ENCODE data around the gene JPT2. TPM values are rescaled to one million over a fixed set of nuclear protein-coding genes. Genes with fewer than 3 reads are reported as not detected.

The JPT2 gene
- total and polyA plus RNA-seq, 10 of the 15 experiments (the other 5 are each of a cell fraction or from before 2014, with no cell fraction given) = 11.7 to 78.4 (median 48.4) TPM

DNA sequence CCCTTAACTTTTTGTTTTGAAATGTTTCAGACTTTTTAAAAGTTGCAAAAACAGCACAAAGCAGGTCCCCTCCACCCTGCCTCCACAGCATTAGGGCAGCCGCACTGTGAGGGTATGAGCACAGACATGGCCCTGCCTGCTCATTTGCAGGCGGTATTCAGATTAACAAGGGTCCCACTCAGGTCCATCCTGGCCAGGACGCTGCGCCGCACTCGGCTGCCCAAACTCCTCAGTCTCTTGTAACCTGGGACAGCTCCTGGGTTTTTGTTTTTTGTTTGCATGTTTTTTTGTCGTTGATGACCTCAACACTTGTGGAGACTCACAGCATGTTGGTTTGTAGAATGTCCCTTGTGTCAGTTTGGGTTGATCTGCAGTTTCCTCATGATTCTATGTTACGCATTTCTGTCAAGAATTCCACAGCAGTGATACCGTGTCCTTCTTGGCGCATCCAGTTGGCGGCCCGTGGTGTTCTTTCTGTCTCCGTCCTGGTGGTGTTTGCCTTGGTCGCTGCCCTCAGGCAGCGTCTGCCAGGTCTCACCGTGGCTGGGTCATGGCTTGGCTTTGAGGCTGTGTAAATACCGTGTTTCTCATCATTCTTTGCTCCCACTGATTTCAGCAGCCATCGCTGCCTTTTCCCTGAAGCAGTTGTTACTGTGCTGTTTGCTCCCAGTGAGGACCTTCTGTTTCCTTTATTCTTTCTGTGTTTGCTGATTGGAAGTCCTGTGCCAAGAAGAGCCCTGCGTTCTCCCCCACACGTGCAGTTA, 47.4 kb upstream of the JPT2 start (continued):
- TF ChIP-seq, protein P1, sequence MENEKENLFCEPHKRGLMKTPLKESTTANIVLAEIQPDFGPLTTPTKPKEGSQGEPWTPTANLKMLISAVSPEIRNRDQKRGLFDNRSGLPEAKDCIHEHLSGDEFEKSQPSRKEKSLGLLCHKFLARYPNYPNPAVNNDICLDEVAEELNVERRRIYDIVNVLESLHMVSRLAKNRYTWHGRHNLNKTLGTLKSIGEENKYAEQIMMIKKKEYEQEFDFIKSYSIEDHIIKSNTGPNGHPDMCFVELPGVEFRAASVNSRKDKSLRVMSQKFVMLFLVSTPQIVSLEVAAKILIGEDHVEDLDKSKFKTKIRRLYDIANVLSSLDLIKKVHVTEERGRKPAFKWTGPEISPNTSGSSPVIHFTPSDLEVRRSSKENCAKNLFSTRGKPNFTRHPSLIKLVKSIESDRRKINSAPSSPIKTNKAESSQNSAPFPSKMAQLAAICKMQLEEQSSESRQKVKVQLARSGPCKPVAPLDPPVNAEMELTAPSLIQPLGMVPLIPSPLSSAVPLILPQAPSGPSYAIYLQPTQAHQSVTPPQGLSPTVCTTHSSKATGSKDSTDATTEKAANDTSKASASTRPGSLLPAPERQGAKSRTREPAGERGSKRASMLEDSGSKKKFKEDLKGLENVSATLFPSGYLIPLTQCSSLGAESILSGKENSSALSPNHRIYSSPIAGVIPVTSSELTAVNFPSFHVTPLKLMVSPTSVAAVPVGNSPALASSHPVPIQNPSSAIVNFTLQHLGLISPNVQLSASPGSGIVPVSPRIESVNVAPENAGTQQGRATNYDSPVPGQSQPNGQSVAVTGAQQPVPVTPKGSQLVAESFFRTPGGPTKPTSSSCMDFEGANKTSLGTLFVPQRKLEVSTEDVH (IDR thresholded peaks at IDR 0.05; ENCODE audit: low read depth, partially characterized antibody) = no peak
- no peak for TF ChIP-seq IKZF2 (IDR thresholded peaks at IDR 0.05)
- no peak for TF ChIP-seq SMAD1 (IDR thresholded peaks at IDR 0.05; ENCODE audit: low read depth, partially characterized antibody)

DNA sequence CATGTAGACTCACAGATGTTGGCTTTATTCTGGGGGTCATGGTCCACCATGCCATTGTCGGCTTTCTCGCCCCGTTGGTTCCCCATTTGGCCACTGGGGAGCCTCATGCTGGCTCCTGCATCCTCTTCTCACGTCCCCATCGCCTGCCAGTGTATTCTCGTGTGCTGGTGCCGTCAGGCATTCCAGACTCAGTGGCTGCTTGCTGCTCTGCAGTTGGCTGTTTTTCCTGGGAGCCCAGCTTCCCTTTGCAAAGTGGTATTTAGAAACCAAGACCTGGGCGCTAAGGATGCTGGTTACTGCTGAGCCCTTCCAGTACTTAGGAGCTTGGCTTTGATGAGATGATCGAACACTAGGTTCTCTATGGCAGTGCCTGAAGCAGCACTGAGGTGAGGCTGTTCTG, 46.8 kb upstream of the JPT2 start:
- Histone ChIP-seq H3K27me3 (replicated peaks in 1 of 2; ENCODE audit: control insufficient read depth in 2 of 2, insufficient read depth in 2 of 2, low read length in 1 of 2) (no peaks in the 10 kb centered on the region), H3K27ac (ENCODE audit: control insufficient read depth, insufficient read depth) (no peak overlapping the region), H4K20me1 (ENCODE audit: control insufficient read depth, insufficient read depth) (no peaks in the 10 kb centered on the region; the same call in 1 of the 2 replicates), H3K4me2 (ENCODE audit: control insufficient read depth, insufficient read depth) (no peak overlapping the region), H2AFZ (ENCODE audit: control insufficient read depth, low read depth, low read length) (no peak overlapping the region), H3K4me1 (ENCODE audit: control insufficient read depth, insufficient read depth, low read length) (no peaks in the 10 kb centered on the region), H3K9me3 (replicated peaks; ENCODE audit: control insufficient read depth, insufficient read depth, low read length) (no peaks in the 10 kb centered on the region), H3K79me2 (ENCODE audit: control insufficient read depth, insufficient read depth, low read length) (no peaks in the 10 kb centered on the region), H3K36me3 (ENCODE audit: control insufficient read depth in 2 of 2, insufficient read depth in 2 of 2, low read length in 1 of 2) (peaks cover 15 to 32% of the 10 kb centered on the region in 2 experiments), H3K4me3 (no peak overlapping the region), H3K9ac (ENCODE audit: control insufficient read depth, insufficient read depth, low read length) (no peak overlapping the region)
- 89% methylated on average over 9 of the region's 9 CpGs for WGBS (ENCODE audit: insufficient coverage, insufficient replicate concordance, low lambda C conversion rate, missing lambda C conversion rate)
- intact Hi-C loops (cut with micrococcal nuclease; ENCODE audit: unreplicated experiment) (no loop called here), in situ Hi-C loops (cut with MboI) (no loop called here)
- ChIA-PET SMC1A (ENCODE audit: uncharacterized antibody, unreplicated experiment) (no interaction called here), CTCF (no interaction called here), POLR2A (no interaction called here), RAD21 (ENCODE audit: unreplicated experiment) (no interaction called here)
- ATAC-seq (no peak), DNase-seq (ENCODE audit: low read depth, low spot score) (no peak), FAIRE-seq (no peak)
- no TSS peak for BruUV-seq (replicated peaks)
- TF ChIP-seq, protein P2, sequence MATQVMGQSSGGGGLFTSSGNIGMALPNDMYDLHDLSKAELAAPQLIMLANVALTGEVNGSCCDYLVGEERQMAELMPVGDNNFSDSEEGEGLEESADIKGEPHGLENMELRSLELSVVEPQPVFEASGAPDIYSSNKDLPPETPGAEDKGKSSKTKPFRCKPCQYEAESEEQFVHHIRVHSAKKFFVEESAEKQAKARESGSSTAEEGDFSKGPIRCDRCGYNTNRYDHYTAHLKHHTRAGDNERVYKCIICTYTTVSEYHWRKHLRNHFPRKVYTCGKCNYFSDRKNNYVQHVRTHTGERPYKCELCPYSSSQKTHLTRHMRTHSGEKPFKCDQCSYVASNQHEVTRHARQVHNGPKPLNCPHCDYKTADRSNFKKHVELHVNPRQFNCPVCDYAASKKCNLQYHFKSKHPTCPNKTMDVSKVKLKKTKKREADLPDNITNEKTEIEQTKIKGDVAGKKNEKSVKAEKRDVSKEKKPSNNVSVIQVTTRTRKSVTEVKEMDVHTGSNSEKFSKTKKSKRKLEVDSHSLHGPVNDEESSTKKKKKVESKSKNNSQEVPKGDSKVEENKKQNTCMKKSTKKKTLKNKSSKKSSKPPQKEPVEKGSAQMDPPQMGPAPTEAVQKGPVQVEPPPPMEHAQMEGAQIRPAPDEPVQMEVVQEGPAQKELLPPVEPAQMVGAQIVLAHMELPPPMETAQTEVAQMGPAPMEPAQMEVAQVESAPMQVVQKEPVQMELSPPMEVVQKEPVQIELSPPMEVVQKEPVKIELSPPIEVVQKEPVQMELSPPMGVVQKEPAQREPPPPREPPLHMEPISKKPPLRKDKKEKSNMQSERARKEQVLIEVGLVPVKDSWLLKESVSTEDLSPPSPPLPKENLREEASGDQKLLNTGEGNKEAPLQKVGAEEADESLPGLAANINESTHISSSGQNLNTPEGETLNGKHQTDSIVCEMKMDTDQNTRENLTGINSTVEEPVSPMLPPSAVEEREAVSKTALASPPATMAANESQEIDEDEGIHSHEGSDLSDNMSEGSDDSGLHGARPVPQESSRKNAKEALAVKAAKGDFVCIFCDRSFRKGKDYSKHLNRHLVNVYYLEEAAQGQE (IDR thresholded peaks at IDR 0.05; ENCODE audit: low read depth, low read length) = no peak
- TF ChIP-seq ZSCAN29 (IDR thresholded peaks at IDR 0.05) (no peak), BRCA1 (IDR thresholded peaks at IDR 0.05; ENCODE audit: low read depth, low read length) (no peak), POLR2AphosphoS2 (IDR thresholded peaks at IDR 0.05; ENCODE audit: low read depth, low read length) (no peak), MEF2A (IDR thresholded peaks at IDR 0.05; ENCODE audit: insufficient read depth, low read depth, low read length) (no peak)
- TF ChIP-seq, protein P3, sequence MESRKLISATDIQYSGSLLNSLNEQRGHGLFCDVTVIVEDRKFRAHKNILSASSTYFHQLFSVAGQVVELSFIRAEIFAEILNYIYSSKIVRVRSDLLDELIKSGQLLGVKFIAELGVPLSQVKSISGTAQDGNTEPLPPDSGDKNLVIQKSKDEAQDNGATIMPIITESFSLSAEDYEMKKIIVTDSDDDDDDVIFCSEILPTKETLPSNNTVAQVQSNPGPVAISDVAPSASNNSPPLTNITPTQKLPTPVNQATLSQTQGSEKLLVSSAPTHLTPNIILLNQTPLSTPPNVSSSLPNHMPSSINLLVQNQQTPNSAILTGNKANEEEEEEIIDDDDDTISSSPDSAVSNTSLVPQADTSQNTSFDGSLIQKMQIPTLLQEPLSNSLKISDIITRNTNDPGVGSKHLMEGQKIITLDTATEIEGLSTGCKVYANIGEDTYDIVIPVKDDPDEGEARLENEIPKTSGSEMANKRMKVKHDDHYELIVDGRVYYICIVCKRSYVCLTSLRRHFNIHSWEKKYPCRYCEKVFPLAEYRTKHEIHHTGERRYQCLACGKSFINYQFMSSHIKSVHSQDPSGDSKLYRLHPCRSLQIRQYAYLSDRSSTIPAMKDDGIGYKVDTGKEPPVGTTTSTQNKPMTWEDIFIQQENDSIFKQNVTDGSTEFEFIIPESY (IDR thresholded peaks at IDR 0.05) = no peak
- TF ChIP-seq, protein P4, sequence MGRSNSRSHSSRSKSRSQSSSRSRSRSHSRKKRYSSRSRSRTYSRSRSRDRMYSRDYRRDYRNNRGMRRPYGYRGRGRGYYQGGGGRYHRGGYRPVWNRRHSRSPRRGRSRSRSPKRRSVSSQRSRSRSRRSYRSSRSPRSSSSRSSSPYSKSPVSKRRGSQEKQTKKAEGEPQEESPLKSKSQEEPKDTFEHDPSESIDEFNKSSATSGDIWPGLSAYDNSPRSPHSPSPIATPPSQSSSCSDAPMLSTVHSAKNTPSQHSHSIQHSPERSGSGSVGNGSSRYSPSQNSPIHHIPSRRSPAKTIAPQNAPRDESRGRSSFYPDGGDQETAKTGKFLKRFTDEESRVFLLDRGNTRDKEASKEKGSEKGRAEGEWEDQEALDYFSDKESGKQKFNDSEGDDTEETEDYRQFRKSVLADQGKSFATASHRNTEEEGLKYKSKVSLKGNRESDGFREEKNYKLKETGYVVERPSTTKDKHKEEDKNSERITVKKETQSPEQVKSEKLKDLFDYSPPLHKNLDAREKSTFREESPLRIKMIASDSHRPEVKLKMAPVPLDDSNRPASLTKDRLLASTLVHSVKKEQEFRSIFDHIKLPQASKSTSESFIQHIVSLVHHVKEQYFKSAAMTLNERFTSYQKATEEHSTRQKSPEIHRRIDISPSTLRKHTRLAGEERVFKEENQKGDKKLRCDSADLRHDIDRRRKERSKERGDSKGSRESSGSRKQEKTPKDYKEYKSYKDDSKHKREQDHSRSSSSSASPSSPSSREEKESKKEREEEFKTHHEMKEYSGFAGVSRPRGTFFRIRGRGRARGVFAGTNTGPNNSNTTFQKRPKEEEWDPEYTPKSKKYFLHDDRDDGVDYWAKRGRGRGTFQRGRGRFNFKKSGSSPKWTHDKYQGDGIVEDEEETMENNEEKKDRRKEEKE (IDR thresholded peaks at IDR 0.05) = no peak
